HCT116 (cell line): Measurements from ENCODE around the gene PROSER3. TPM values are rescaled to one million over a fixed set of nuclear protein-coding genes. Genes with fewer than 3 reads are reported as not detected.

Source experiments
- ATAC-seq: fragments of 200-7000 bp; cut with Tn5 transposase; 2 replicates; pipeline ENCODE4 v1.9.1; 2020; ENCODE audit warnings: mild to moderate bottlenecking, moderate library complexity
- BruUV-seq: library from RNA; stranded (reverse); fragments of 400-500 nt; replicated peaks from 2 replicates; lab custom pipeline; 2021; lab: Mats Ljungman, UMichigan
- CTCF ChIA-PET: fragments of 300-600 bp; sonication (Branson Sonifier 250); formaldehyde crosslinking; loops from one replicate; lab custom pipeline; 2021; ENCODE audit warnings: antibody characterized with exemption; lab: Charles Lee
- POLR2A ChIA-PET: fragments of 300-600, 350-600 bp; sonication (Branson Sonifier 250); formaldehyde crosslinking; loops from one replicate; lab custom pipeline; 2021; ENCODE audit warnings: antibody characterized with exemption; lab: Charles Lee
- RAD21 ChIA-PET, 2 experiments: fragments of 300-600 bp; sonication (Branson Sonifier 250); formaldehyde crosslinking; loops; one replicate each; lab custom pipeline; 2023; ENCODE audit warnings: low total read pairs in 2 of 2; ENCODE audit not compliant: uncharacterized antibody in 2 of 2, unreplicated experiment in 2 of 2, low non-redundant PET in 1 of 2; lab: Charles Lee
- DNase-seq: peaks from one replicate; pipeline ENCODE4 v3.0.0-alpha.2; 2010; ENCODE audit warnings: low read depth, low spot score
- H2AFZ ChIP-seq: fragments of 200-600 bp; shearing (Covaris generic), sonication (generic); 2 replicates; pipeline ENCODE4 v1.6.1; 2017; ENCODE audit warnings: low read depth, mixed run types, mixed read lengths, antibody characterized with exemption, low read length; ENCODE audit not compliant: poor library complexity, severe bottlenecking
- H3K27ac ChIP-seq: 2 replicates; pipeline ENCODE4 v1.5.1; 2012; ENCODE audit warnings: low read depth, low read length
- H3K27me3 ChIP-seq: fragments of 200-600 bp; sonication (generic); 2 replicates; pipeline ENCODE4 v1.6.1; 2016; ENCODE audit warnings: mixed run types, low read length, mixed read lengths; ENCODE audit not compliant: insufficient read depth
- H3K36me3 ChIP-seq, 2 experiments: fragments of 200-500 bp in 1 of 2; fragments of 200-600 bp in 1 of 2; sonication (Bioruptor generic) in 1 of 2; sonication (generic) in 1 of 2; 2 replicates each; pipeline versions ENCODE4 v1.5.1 to v1.6.1; 2014 to 2016; ENCODE audit warnings: low read length in 2 of 2, inconsistent platforms in 1 of 2, mixed read lengths in 1 of 2, mixed run types in 1 of 2; ENCODE audit not compliant: insufficient read depth in 2 of 2, control insufficient read depth in 1 of 2
- H3K4me1 ChIP-seq, 2 experiments: fragments of 200-600 bp in 1 of 2; sonication (generic) in 1 of 2; 2 replicates each; pipeline versions ENCODE4 v1.5.1 to v1.6.1; 2012 to 2017; ENCODE audit warnings: low read length in 2 of 2, inconsistent platforms in 1 of 2, mild to moderate bottlenecking in 1 of 2, mixed read lengths in 1 of 2, mixed run types in 1 of 2, moderate library complexity in 1 of 2; ENCODE audit not compliant: insufficient read depth in 2 of 2, control insufficient read depth in 1 of 2
- H3K4me2 ChIP-seq: fragments of 200-600 bp; sonication (generic); 2 replicates; pipeline ENCODE4 v1.6.1; 2017; ENCODE audit warnings: mixed run types, low read length, mixed read lengths
- H3K4me3 ChIP-seq, 2 experiments: fragments of 200-600 bp in 1 of 2; sonication (generic) in 1 of 2; replicated peaks in 1 of 2; 2 replicates each; pipeline ENCODE4 v1.5.1; 2011 to 2016; ENCODE audit warnings: low read length in 2 of 2, control low read depth in 1 of 2, low read depth in 1 of 2, mild to moderate bottlenecking in 1 of 2, mixed read lengths in 1 of 2, mixed run types in 1 of 2
- H3K79me2 ChIP-seq: fragments of 200-600 bp; sonication (generic); 2 replicates; pipeline ENCODE4 v1.6.1; 2017; ENCODE audit warnings: mild to moderate bottlenecking, mixed run types, low read length, moderate library complexity, mixed read lengths; ENCODE audit not compliant: insufficient read depth
- H3K9ac ChIP-seq: fragments of 200-600 bp; sonication (generic); 2 replicates; pipeline ENCODE4 v1.6.1; 2016; ENCODE audit warnings: low read length, mixed read lengths
- H3K9me2 ChIP-seq: fragments of 200-600 bp; sonication (generic), shearing (Covaris generic); 2 replicates; pipeline ENCODE4 v1.6.1; 2017; ENCODE audit warnings: mixed run types, mild to moderate bottlenecking, moderate library complexity; ENCODE audit not compliant: insufficient read depth
- H3K9me3 ChIP-seq, 2 experiments: fragments of 200-500 bp in 1 of 2; fragments of 200-600 bp in 1 of 2; sonication (Bioruptor generic) in 1 of 2; sonication (generic) in 1 of 2; 2 replicates each; pipeline ENCODE4 v1.6.1; 2014 to 2017; ENCODE audit warnings: low read length in 2 of 2, mixed read lengths in 2 of 2, inconsistent platforms in 1 of 2, low read depth in 1 of 2, mild to moderate bottlenecking in 1 of 2, mixed run types in 1 of 2, moderate library complexity in 1 of 2; ENCODE audit not compliant: control insufficient read depth in 1 of 2, insufficient read depth in 1 of 2
- H4K20me1 ChIP-seq: fragments of 200-600 bp; sonication (generic), shearing (Covaris generic); 2 replicates; pipeline ENCODE4 v1.6.1; 2017; ENCODE audit warnings: mixed run types, mild to moderate bottlenecking, moderate library complexity; ENCODE audit not compliant: insufficient read depth
- CEBPB ChIP-seq: IDR thresholded peaks from 2 replicates; pipeline ENCODE4 v1.6.1; 2012; ENCODE audit warnings: low read depth
- EZH2 ChIP-seq: fragments of 200-600 bp; sonication (generic); IDR thresholded peaks from 2 replicates; pipeline ENCODE4 v1.6.1; 2017; ENCODE audit warnings: antibody characterized with exemption, mixed run types
- JUND ChIP-seq: IDR thresholded peaks from 2 replicates; pipeline ENCODE4 v1.6.1; 2012
- POLR2A ChIP-seq: IDR thresholded peaks from 2 replicates; pipeline ENCODE4 v1.7.0; 2011; ENCODE audit warnings: borderline replicate concordance; ENCODE audit not compliant: insufficient read depth, insufficient read length; ENCODE audit errors: extremely low read depth
- TCF7L2 ChIP-seq: IDR thresholded peaks from 2 replicates; pipeline ENCODE4 v1.7.0; 2011; ENCODE audit warnings: borderline replicate concordance, inconsistent platforms; ENCODE audit not compliant: insufficient read depth, insufficient read length; ENCODE audit errors: extremely low read depth
- ZFX ChIP-seq: fragments of 450-650 bp; IDR thresholded peaks from 2 replicates; pipeline ENCODE4 v1.6.1; 2017
- intact Hi-C: fragments of 100-400 bp; cut with micrococcal nuclease; formaldehyde crosslinking; loops from 2 replicates; pipeline ENCODE4 v1.10.0; 2022
- total RNA-seq: library from RNA; stranded (reverse); gene quantifications from one replicate; pipeline ENCODE4 v1.2.1, GENCODE V29; 2021; ENCODE audit not compliant: unreplicated experiment

Gene PROSER3
- total RNA-seq, 1 experiment from 2014 or later, result 42.5 TPM

- no peak overlapping the region for H3K27ac ChIP-seq
- no peaks in the 10 kb centered on the region for H3K9me3 ChIP-seq
- DNase-seq (no peak), ATAC-seq (no peak)
- TF ChIP-seq ZFX, result no peak
- TF ChIP-seq TCF7L2, result no peak
- TF ChIP-seq JUND, result no peak
- no peak for TF ChIP-seq EZH2
- TF ChIP-seq CEBPB, result no peak
- H2AFZ ChIP-seq, result no peak overlapping the region
- H3K9me2 ChIP-seq, result no peaks in the 10 kb centered on the region
- no peaks in the 10 kb centered on the region for H4K20me1 ChIP-seq
- H3K9ac ChIP-seq, result no peak overlapping the region
- RAD21 ChIA-PET, result no interaction called here
- peaks cover 2 to 4% of the 10 kb centered on the region in 2 experiments; a peak in 2 of 4 replicates for H3K36me3 ChIP-seq
- no peaks in the 10 kb centered on the region for H3K4me1 ChIP-seq
- POLR2A ChIA-PET, result interaction anchor here (0.6 to 1.3 kb wide), 2 partner anchors 11 to 17 kb away, joined by 3 to 4 read pairs; no protein-coding TSS in a partner anchor
- BruUV-seq, result no TSS peak
- intact Hi-C loops, result no loop called here
- no peaks in the 10 kb centered on the region for H3K27me3 ChIP-seq
- H3K4me3 ChIP-seq, result no peak overlapping the region
- no peak overlapping the region for H3K4me2 ChIP-seq
- H3K79me2 ChIP-seq, result no peaks in the 10 kb centered on the region
- CTCF ChIA-PET, result no interaction called here
These were observed 25.8 kb downstream of the PROSER3 start for GRCh38 chr19:35783469-35784434.

GRCh38 chr19:35784503-35785338, 26.7 kb downstream of the PROSER3 start:
- TF ChIP-seq POLR2A, result no peak
- Histone ChIP-seq H3K9me3 (no peaks in the 10 kb centered on the region), H3K9ac (no peak overlapping the region), H3K27ac (no peak overlapping the region), H3K9me2 (no peaks in the 10 kb centered on the region), H3K36me3 (peaks cover 2 to 4% of the 10 kb centered on the region in 2 experiments; a peak in 2 of 4 replicates), H3K79me2 (no peaks in the 10 kb centered on the region), H3K4me3 (no peak overlapping the region), H3K4me2 (no peak overlapping the region), H4K20me1 (no peaks in the 10 kb centered on the region), H3K4me1 (no peaks in the 10 kb centered on the region), H3K27me3 (no peaks in the 10 kb centered on the region), H2AFZ (no peak overlapping the region)
- ATAC-seq, result no peak
- no peak for DNase-seq
- POLR2A ChIA-PET, result interaction anchor here (0.6 to 1.3 kb wide), 2 partner anchors 12 to 18 kb away, joined by 3 to 4 read pairs; no protein-coding TSS in a partner anchor
- CTCF ChIA-PET, result no interaction called here
- RAD21 ChIA-PET, result no interaction called here
- intact Hi-C loops, result no loop called here
- BruUV-seq, result no TSS peak
